BLaER1 treated with 17β-estradiol and CSF1 and Interleukin-3, amounts not matched to agents 10 nM and 100 nM (cell line): Measurements from ENCODE around the gene MYRFL.

ENCODE experiments used
- H3K27ac ChIP-seq, 11 experiments: shearing (Covaris generic); formaldehyde crosslinking; 2 replicates each; pipeline ENCODE4 v1.8.1; 2022
- H3K27me3 ChIP-seq, 11 experiments: shearing (Covaris generic); formaldehyde crosslinking; 2 replicates each; pipeline ENCODE4 v1.8.1; 2022
- H3K36me3 ChIP-seq, 11 experiments: shearing (Covaris generic); formaldehyde crosslinking; 2 replicates each; pipeline ENCODE4 v1.8.1; 2022
- H3K4me1 ChIP-seq, 10 experiments: shearing (Covaris generic); formaldehyde crosslinking; 2 replicates each; pipeline ENCODE4 v1.8.1; 2022
- H3K4me2 ChIP-seq, 11 experiments: shearing (Covaris generic); formaldehyde crosslinking; 2 replicates each; pipeline ENCODE4 v1.8.1; 2022
- H3K4me3 ChIP-seq, 10 experiments: shearing (Covaris generic); formaldehyde crosslinking; 2 replicates each; pipeline ENCODE4 v1.8.1; 2022
- H3K9ac ChIP-seq, 11 experiments: shearing (Covaris generic); formaldehyde crosslinking; 2 replicates each; pipeline ENCODE4 v1.8.1; 2022
- H3K9me3 ChIP-seq, 11 experiments: shearing (Covaris generic); formaldehyde crosslinking; replicated peaks in 1 of 11; 2 replicates each; pipeline ENCODE4 v1.8.1; 2022
- H4K20me1 ChIP-seq, 11 experiments: shearing (Covaris generic); formaldehyde crosslinking; 2 replicates each; pipeline ENCODE4 v1.8.1; 2022
- Cebpa-rat ChIP-seq, 11 experiments: shearing (Covaris generic); IDR thresholded peaks; 2 replicates each; pipeline ENCODE4 v1.8.1; 2022

The MYRFL gene

DNA sequence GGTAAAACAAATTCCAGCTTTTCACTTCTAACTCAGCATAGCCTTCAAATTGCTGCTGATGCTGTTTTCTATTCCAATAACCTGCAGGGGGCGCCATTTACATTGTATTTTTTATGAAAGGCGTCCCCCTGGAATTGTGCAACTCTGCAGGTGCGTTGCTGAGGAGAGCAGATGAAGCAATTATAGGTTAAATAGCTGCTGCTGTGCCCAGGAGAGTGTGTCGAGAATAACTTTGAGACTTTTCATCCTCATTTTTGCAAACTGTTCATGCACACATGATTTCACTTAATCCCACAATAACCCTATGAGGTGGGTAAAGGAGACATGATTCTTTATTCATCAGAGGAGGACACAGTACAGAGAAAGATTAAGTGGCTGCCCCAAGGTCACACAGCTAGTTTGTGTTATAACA, 75.7 kb downstream of the MYRFL start:
- H3K9me3 ChIP-seq, result no peaks in the 10 kb centered on the region
- no peaks in the 10 kb centered on the region for H3K36me3 ChIP-seq
- H3K4me3 ChIP-seq, result no peak overlapping the region
- peak in 9 of 11 experiments; percentile 40 to 96 (median 73); a peak in 13 of 22 replicates for TF ChIP-seq Cebpa-rat (IDR thresholded peaks at IDR 0.05)
- no peaks in the 10 kb centered on the region for H4K20me1 ChIP-seq
- H3K4me1 ChIP-seq, result peaks cover 8 to 36% (median 14%) of the 10 kb centered on the region in 10 experiments
- H3K27me3 ChIP-seq, result no peaks in the 10 kb centered on the region
- H3K4me2 ChIP-seq, result peak overlapping the region; percentile 32 to 66 (median 50); a peak in 21 of 22 replicates
- H3K9ac ChIP-seq, result no peak overlapping the region
- H3K27ac ChIP-seq, result peak overlapping the region in 2 of 11 experiments; percentile 13 to 34; a peak in 4 of 22 replicates

DNA sequence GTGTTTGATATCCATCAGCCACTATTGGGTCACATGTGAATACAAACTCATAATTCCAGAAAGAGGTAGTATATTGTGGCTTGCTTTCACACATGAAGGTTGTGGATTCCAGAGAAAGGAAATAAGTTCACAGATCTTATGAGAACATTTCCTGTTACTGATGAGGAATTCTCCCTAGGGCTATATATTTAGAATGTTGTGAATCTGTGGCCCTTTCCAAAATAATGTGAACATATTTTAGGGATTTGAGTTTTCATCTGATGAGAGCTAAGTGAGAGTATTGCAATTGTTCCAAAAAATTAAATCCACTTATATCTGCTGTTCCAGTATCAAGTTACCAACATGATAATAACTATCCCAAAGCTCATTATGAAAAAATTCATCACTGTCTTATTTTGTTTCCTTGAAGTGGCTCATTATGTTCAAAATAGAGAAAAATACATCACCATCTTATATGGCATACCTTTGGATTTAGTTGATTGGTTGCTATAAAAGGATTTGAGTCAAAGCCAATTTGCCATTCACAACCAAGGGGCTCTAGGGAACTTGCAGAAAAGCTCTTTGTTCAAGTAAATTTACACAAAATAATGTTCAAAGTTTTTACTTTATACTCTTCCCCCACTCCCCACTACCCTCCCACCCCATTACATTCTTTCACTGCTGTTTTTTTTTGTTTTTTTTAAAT, 76.3 kb downstream of the MYRFL start:
- no peak for TF ChIP-seq Cebpa-rat (IDR thresholded peaks at IDR 0.05)
- peak overlapping the region in 10 of 11 experiments; percentile 32 to 66 (median 52); a peak in 18 of 22 replicates for H3K4me2 ChIP-seq
- H3K9ac ChIP-seq, result no peak overlapping the region
- H3K4me3 ChIP-seq, result no peak overlapping the region
- H3K27ac ChIP-seq, result peak overlapping the region in 2 of 11 experiments; percentile 34; a peak in 3 of 22 replicates
- no peaks in the 10 kb centered on the region for H4K20me1 ChIP-seq
- H3K36me3 ChIP-seq, result no peaks in the 10 kb centered on the region
- H3K4me1 ChIP-seq, result peaks cover 9 to 42% (median 20%) of the 10 kb centered on the region in 10 experiments
- no peaks in the 10 kb centered on the region for H3K9me3 ChIP-seq
- no peaks in the 10 kb centered on the region for H3K27me3 ChIP-seq

DNA sequence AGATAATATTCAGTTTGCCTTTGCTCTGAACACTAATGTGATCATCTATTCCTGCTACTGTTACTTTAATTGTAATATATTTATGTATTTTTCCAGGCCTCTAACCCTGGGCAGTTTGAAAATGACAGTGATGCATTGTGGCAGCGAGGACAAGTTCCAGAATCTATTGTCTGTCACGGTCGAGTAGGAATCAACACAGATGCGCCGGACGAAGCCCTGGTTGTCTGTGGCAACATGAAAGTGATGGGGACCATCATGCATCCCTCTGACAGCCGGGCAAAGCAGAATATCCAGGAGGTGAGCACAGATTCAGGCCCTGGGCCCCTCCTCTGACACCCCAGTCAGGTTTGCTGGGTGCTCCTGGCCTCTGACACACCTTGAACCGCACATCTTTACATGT, 78.5 kb downstream of the MYRFL start:
- H3K27ac ChIP-seq, result no peak overlapping the region

DNA sequence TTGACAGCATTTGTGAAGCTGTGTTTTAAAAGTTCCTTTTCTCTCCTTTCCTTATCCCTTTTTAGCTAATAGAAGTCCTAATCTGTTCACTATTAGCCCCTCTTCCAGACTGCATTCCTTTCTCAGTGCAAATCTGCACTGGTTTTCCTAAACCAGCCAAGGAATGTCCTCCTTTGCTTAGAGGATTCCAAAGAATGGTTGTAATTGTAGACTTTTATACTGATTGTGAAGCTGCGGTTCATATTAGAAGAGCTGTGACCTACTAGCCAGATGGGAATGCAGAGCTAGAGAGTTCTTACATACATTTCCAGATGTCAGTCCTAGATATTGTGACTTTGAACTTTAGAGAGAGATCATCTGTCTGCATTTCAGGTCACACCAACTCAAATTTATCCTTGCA, 79.8 kb downstream of the MYRFL start:
- Histone ChIP-seq H3K36me3 (no peaks in the 10 kb centered on the region), H3K4me2 (peak overlapping the region in 1 of 11 experiments; percentile 62; a peak in 2 of 22 replicates), H3K4me3 (no peak overlapping the region), H3K27me3 (no peaks in the 10 kb centered on the region), H3K27ac (no peak overlapping the region), H4K20me1 (no peaks in the 10 kb centered on the region), H3K9me3 (no peaks in the 10 kb centered on the region), H3K9ac (no peak overlapping the region), H3K4me1 (peaks cover 9 to 57% (median 29%) of the 10 kb centered on the region in 10 experiments)
- no peak for TF ChIP-seq Cebpa-rat (IDR thresholded peaks at IDR 0.05)

More for the DNA sequence above, 78.5 kb downstream of the MYRFL start:
- no peak for TF ChIP-seq Cebpa-rat (IDR thresholded peaks at IDR 0.05)
- Histone ChIP-seq H3K36me3 (no peaks in the 10 kb centered on the region), H3K4me2 (peak overlapping the region in 1 of 11 experiments; percentile 7; a peak in 1 of 22 replicates), H4K20me1 (no peaks in the 10 kb centered on the region), H3K4me1 (peaks cover 9 to 57% (median 29%) of the 10 kb centered on the region in 10 experiments), H3K9ac (no peak overlapping the region), H3K4me3 (no peak overlapping the region), H3K9me3 (no peaks in the 10 kb centered on the region), H3K27me3 (no peaks in the 10 kb centered on the region)

GRCh38 chr12:69905801-69906200, 80.8 kb downstream of the MYRFL start:
- Histone ChIP-seq H3K36me3 (no peaks in the 10 kb centered on the region), H4K20me1 (no peaks in the 10 kb centered on the region), H3K4me3 (no peak overlapping the region), H3K27me3 (no peaks in the 10 kb centered on the region), H3K9me3 (no peaks in the 10 kb centered on the region), H3K9ac (no peak overlapping the region), H3K4me1 (peaks cover 7 to 49% (median 23%) of the 10 kb centered on the region in 10 experiments), H3K27ac (no peak overlapping the region), H3K4me2 (peak overlapping the region in 8 of 11 experiments; percentile 27 to 67 (median 57); a peak in 15 of 22 replicates)
- TF ChIP-seq Cebpa-rat (IDR thresholded peaks at IDR 0.05), result no peak

- H4K20me1 ChIP-seq, result no peaks in the 10 kb centered on the region
Measured at GRCh38 chr12:69906411-69907216, 81.6 kb downstream of the MYRFL start.

DNA sequence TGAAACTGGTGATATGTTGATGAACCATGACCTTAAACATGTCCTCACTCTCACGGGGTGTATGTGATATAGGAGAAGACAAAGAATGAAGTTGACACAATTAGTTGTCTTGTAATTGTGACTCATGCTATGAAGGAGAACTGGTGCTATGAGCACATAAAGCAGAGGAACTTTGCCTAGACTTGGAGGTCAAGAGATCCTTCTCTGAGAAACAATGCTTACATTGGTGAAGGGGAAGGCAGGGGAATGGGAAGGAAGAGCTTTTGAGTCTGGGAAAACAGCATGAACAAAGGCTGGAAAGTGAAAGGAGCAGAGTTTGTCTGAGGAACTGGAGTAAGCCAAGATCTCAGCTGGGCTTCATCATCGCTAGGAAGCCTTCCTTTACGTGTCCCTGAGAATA, 83.2 kb downstream of the MYRFL start:
- Histone ChIP-seq H3K9ac (no peak overlapping the region), H3K4me2 (peak overlapping the region in 1 of 11 experiments; percentile 19; a peak in 2 of 22 replicates), H3K4me3 (no peak overlapping the region), H3K27ac (no peak overlapping the region), H3K9me3 (peaks cover 0 to 8% (median 2%) of the 10 kb centered on the region in 11 experiments; a peak in 15 of 22 replicates), H3K27me3 (no peaks in the 10 kb centered on the region), H4K20me1 (no peaks in the 10 kb centered on the region), H3K36me3 (no peaks in the 10 kb centered on the region), H3K4me1 (peaks cover 0 to 40% (median 16%) of the 10 kb centered on the region in 10 experiments; a peak in 17 of 20 replicates)
- TF ChIP-seq Cebpa-rat (IDR thresholded peaks at IDR 0.05), result no peak

More at GRCh38 chr12:69906411-69907216, 81.6 kb downstream of the MYRFL start:
- Histone ChIP-seq H3K4me1 (peaks cover 0 to 41% (median 16%) of the 10 kb centered on the region in 10 experiments; a peak in 17 of 20 replicates), H3K9me3 (no peaks in the 10 kb centered on the region), H3K27ac (no peak overlapping the region), H3K36me3 (no peaks in the 10 kb centered on the region), H3K4me3 (no peak overlapping the region), H3K27me3 (no peaks in the 10 kb centered on the region), H3K4me2 (peak overlapping the region in 9 of 11 experiments; percentile 1 to 67 (median 55); a peak in 16 of 22 replicates), H3K9ac (no peak overlapping the region)
- TF ChIP-seq Cebpa-rat (IDR thresholded peaks at IDR 0.05), result no peak

DNA sequence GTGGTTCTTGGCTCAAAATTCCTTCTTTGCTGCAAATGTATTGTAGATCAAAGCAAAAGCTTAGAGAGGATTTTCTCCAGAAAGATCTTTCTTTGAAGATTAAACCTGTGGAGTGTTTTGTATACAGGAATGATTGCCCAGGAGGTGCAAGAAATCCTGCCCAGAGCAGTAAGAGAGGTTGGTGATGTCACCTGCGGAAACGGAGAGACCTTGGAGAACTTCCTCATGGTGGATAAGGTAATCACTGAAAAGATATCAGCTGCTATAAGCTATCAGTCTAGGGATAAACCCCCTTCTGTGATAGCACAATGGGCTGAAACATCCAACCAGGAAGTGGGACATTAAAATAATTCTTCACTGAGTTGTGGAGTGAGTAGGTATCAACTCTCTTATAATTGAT, 85.7 kb downstream of the MYRFL start:
- Histone ChIP-seq H4K20me1 (no peaks in the 10 kb centered on the region), H3K4me1 (peaks cover 0 to 25% (median 17%) of the 10 kb centered on the region in 10 experiments; a peak in 17 of 20 replicates), H3K4me3 (no peak overlapping the region), H3K27ac (no peak overlapping the region), H3K9me3 (peaks cover 0 to 15% (median 9%) of the 10 kb centered on the region in 11 experiments; a peak in 15 of 22 replicates), H3K9ac (no peak overlapping the region), H3K27me3 (no peaks in the 10 kb centered on the region), H3K4me2 (no peak overlapping the region), H3K36me3 (no peaks in the 10 kb centered on the region)
- TF ChIP-seq Cebpa-rat (IDR thresholded peaks at IDR 0.05), result no peak

- Histone ChIP-seq H3K4me1 (peaks cover 0 to 6% (median 0%) of the 10 kb centered on the region in 10 experiments; a peak in 6 of 20 replicates), H3K9me3 (peaks cover 0 to 21% (median 11%) of the 10 kb centered on the region in 11 experiments; a peak in 16 of 22 replicates), H3K9ac (no peak overlapping the region), H3K27ac (no peak overlapping the region), H3K36me3 (no peaks in the 10 kb centered on the region), H3K4me3 (no peak overlapping the region; a peak in 1 of 20 replicates), H3K4me2 (no peak overlapping the region; a peak in 1 of 22 replicates), H4K20me1 (no peaks in the 10 kb centered on the region), H3K27me3 (no peaks in the 10 kb centered on the region)
- TF ChIP-seq Cebpa-rat (IDR thresholded peaks at IDR 0.05), result no peak
Measured at GRCh38 chr12:69913526-69913925, 88.5 kb downstream of the MYRFL start.
